ENCODE measurements around the gene WDTC1. TPM values are rescaled to one million over a fixed set of nuclear protein-coding genes. Genes with fewer than 3 reads are reported as not detected.
"Not testable (repeated sequence)": the region's sequence is repeated elsewhere in the genome, so short reads cannot be mapped to it uniquely, and the experiment has no call there.

Gene WDTC1
- total RNA-seq, 2 experiments from 2014 or later = 32.2 to 33.3 TPM

DNA sequence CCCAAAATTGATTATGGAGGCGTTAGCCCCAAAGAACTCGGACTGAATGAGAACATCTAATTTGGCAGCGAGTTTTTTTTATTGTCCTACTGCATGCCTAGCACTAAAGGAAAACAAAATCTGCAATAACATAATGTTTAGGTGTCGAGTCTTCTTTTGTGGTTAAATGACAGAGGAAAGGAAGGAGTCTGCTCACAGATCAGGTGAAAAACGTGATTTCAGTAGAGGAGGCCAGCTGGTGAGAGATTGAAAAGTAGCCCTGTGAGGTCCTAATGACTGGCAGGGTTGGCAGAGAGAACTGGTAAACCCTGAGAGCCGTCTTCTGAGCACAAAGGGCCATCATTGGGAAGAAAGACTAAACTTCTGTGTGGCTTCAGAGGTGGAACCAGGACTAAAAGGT, 24.2 kb downstream of the WDTC1 start:
- no peak overlapping the region for H3K4me3 Mint-ChIP-seq
- H3K27me3 Mint-ChIP-seq = no peaks in the 10 kb centered on the region
- ChIA-PET CTCF (interaction anchor here (0.6 to 0.8 kb wide), 4 partner anchors 18 to 809 kb away, joined by 3 to 4 read pairs (median 4); no protein-coding TSS in a partner anchor), POLR2A (no interaction called here)
- peak overlapping the region; percentile 21 for H3K27ac Mint-ChIP-seq
- H3K9me3 Mint-ChIP-seq = no peaks in the 10 kb centered on the region
- peaks cover 17% of the 10 kb centered on the region for H3K4me1 Mint-ChIP-seq
- no peak for DNase-seq
- H3K36me3 Mint-ChIP-seq (ENCODE audit: low read depth) = peaks cover 2% of the 10 kb centered on the region

DNA sequence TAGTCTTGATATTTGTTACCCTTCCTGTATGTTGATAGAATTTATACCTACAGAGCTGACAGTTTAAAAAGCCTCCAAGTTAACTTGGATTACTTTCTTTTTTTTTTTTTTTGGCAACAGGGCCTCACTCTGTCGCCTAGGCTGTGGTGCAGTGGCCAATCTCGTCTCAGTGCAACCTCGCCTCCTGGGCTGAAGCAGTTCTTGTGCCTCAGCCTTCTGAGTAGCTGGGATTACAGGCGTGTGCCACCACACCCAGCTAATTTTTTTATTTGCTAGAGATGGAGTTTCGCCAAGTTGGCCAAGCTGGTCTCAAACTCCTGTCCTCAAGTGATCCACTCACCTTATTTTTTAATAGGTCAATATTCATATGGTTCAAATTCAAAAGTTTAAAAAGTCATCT, 32.7 kb downstream of the WDTC1 start:
- no peaks in the 10 kb centered on the region for H3K4me1 Mint-ChIP-seq
- POLR2A ChIA-PET = no interaction called here
- peaks cover 16% of the 10 kb centered on the region for H3K36me3 Mint-ChIP-seq (ENCODE audit: low read depth)
- no peaks in the 10 kb centered on the region for H3K9me3 Mint-ChIP-seq
- H3K27ac Mint-ChIP-seq = no peak overlapping the region
- CTCF ChIA-PET = interaction anchor here (0.7 to 2.0 kb wide), 5 partner anchors 15 to 1380 kb away, joined by 3 to 5 read pairs (median 4); no protein-coding TSS in a partner anchor
- no peak overlapping the region for H3K4me3 Mint-ChIP-seq
- DNase-seq = no peak
- H3K27me3 Mint-ChIP-seq = no peaks in the 10 kb centered on the region

DNA sequence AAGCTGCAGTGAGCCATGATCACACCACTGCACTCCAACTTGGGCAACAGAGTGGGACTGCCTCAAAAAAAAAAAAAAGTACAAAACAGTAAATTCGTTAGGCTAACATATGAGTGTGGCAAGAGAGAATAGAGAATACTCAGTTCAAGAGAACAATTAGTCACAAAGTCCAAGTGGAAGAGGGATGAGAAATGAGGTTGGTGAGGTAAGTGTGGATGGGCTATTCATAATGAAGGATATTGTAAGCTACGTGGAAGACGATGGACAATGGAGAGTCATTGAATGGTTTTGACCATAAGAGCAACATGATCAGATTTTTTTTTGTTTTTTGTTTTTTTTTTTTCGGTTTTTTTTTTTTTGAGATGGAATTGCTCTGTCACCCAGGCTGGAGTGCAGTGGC, 34.8 kb downstream of the WDTC1 start:
- no peak overlapping the region for H3K4me3 Mint-ChIP-seq
- H3K27ac Mint-ChIP-seq = no peak overlapping the region
- CTCF ChIA-PET = interaction anchor here (0.6 to 0.9 kb wide), 2 partner anchors 8 to 114 kb away, joined by 3 read pairs; partner anchors contain the start of gene SLC9A1
- H3K27me3 Mint-ChIP-seq = no peaks in the 10 kb centered on the region
- H3K4me1 Mint-ChIP-seq = no peaks in the 10 kb centered on the region
- H3K36me3 Mint-ChIP-seq (ENCODE audit: low read depth) = peaks cover 14% of the 10 kb centered on the region
- POLR2A ChIA-PET = no interaction called here
- no peaks in the 10 kb centered on the region for H3K9me3 Mint-ChIP-seq
- DNase-seq = no peak

DNA sequence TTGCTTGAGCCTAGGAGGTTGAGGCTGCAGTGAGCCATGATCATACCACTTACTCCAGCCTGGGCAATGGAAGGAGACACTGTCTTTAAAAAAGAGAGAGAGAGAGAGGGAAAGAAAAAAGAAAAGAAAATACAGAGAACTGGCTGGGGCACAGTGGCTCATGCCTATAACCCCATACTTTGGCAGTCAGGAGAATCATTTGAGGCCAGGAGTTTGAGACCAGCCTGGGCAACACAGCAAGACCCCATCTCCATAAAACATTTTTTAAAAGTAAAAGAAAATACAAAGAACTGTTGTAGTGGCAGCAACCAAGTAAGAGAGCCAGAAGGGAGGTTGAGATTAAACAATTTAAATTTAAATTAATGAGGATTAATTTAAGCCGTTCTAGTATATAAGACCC, 39.8 kb downstream of the WDTC1 start:
- Mint-ChIP-seq H3K9me3 (peaks cover 3% of the 10 kb centered on the region), H3K27me3 (no peaks in the 10 kb centered on the region), H3K27ac (no peak overlapping the region), H3K36me3 (ENCODE audit: low read depth) (peaks cover 13% of the 10 kb centered on the region), H3K4me1 (no peaks in the 10 kb centered on the region), H3K4me3 (no peak overlapping the region)
- ChIA-PET POLR2A (no interaction called here), CTCF (no interaction called here)
- DNase-seq = no peak

DNA sequence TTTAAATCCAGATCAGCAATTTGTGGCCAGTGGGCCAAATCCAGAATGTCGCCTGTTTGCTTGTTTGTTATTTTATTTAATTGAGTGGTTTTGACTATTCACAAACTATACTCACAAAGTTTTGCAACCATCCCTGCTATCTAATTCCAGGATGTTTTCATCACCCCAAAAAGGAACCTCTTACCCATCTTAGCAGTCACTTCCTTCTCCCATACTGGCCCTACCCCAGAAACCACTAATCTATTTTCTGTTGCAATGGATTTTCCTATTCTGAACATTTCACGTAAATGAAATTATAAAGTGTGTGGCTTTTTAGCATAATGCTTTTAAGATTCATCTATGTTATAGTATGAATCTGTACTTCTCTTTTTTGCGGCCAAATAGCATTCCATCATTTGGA, 41.3 kb downstream of the WDTC1 start:
- Mint-ChIP-seq H3K27me3 (no peaks in the 10 kb centered on the region), H3K4me1 (no peaks in the 10 kb centered on the region), H3K27ac (no peak overlapping the region), H3K4me3 (no peak overlapping the region), H3K36me3 (ENCODE audit: low read depth) (peaks cover 10% of the 10 kb centered on the region), H3K9me3 (peaks cover 3% of the 10 kb centered on the region)
- no peak for DNase-seq
- ChIA-PET CTCF (no interaction called here), POLR2A (no interaction called here)

DNA sequence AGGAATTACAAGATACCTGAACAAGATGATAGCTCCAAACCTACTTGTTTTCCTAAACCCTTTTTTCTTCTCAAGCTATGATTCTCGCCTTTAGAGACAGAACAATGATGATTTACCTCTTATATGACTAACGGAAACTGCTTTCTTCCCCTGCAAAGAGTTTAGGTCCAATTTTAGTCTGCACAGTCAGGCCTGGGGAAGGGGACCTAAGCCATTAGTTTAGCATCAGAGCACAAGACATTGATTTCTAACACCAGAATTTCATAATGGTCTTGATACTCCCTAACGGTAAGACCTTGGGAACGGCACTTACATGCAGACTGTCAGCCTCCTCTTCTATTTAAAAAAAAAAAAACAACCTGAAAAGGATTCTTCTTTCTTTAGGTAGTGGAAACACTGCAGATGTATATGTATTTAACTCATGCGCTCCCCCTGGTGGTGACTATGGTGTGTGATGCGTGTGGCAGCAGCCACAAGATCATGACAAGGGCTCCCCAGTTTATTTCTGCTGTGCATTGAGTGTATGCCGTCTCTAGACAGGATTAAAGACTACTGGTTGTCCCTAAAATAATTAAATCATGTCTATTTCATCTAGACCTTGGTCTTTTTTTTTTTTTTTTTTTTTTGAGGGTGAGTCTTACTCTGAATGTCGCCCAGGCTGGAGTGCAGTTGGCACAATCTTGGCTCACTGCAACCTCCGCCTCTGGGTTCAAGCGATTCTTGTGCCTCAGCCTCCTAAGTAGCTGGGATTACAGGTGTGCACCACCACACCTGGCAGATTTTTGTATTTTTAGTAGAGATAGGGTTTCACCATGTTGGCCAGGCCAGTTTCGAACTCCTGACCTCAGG, 50.2 kb downstream of the WDTC1 start:
- Mint-ChIP-seq H3K4me1 (no peaks in the 10 kb centered on the region), H3K27ac (no peak overlapping the region), H3K27me3 (no peaks in the 10 kb centered on the region), H3K9me3 (no peaks in the 10 kb centered on the region), H3K4me3 (no peak overlapping the region), H3K36me3 (ENCODE audit: low read depth) (peaks cover 11% of the 10 kb centered on the region)
- POLR2A ChIA-PET = interaction anchor here (0.6 kb wide), 1 partner anchor 146 kb away, joined by 4 read pairs; no protein-coding TSS in a partner anchor
- DNase-seq = peak; percentile 94
- CTCF ChIA-PET = interaction anchor here (0.8 to 2.5 kb wide), 8 partner anchors 9 to 240 kb away, joined by 3 to 13 read pairs (median 4); no protein-coding TSS in a partner anchor

DNA sequence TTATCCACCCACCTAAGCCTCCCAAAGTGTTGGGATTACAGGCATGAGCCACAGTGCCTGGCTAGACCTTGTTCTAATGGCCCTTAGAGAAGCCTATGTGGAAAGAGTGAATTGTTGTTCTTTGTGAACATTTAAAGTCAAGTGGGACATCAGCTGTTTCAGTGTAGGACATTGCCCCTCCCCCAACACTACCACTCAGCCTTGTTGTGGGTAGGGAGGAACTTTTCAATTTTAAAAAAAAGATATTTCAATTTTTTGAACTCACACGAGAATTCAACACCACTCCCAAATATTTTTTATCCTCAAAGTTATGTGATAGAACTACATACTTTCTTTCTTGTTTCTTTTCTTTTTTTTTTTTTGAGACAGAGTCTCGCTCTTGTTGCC, 50.8 kb downstream of the WDTC1 start:
- H3K27ac Mint-ChIP-seq = no peak overlapping the region

DNA sequence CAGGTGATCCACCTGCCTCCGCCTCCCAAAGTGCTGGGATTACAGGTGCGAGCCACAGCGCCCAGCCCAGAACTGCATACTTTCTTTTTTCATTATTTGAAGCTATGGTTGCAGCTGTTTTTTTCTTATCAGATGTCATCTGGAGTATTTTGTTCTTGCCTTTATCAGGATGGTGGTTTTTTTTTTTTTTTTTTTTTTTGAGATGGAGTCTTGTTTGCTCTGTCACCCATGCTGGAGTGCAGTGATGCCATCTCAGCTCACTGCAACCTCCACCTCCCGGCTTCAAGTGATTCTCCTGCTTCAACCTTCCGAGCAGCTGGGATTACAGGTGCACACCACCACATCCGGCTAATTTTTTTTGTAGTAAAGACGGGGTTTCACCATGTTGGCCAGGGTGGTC, 51.4 kb downstream of the WDTC1 start:
- DNase-seq, H3K27ac Mint-ChIP-seq, H3K4me1 Mint-ChIP-seq, H3K9me3 Mint-ChIP-seq, H3K27me3 Mint-ChIP-seq, H3K4me3 Mint-ChIP-seq: not testable (repeated sequence)
- POLR2A ChIA-PET = interaction anchor here (0.6 kb wide), 1 partner anchor 246 kb away, joined by 4 read pairs; no protein-coding TSS in a partner anchor
- peaks cover 11% of the 10 kb centered on the region for H3K36me3 Mint-ChIP-seq (ENCODE audit: low read depth)
- CTCF ChIA-PET = interaction anchor here (0.6 to 1.5 kb wide), 5 partner anchors 8 to 189 kb away, joined by 3 to 5 read pairs (median 3); no protein-coding TSS in a partner anchor

More for the DNA sequence above, 50.8 kb downstream of the WDTC1 start:
- DNase-seq = no peak
- Mint-ChIP-seq H3K27me3 (no peaks in the 10 kb centered on the region), H3K4me3 (no peak overlapping the region), H3K36me3 (ENCODE audit: low read depth) (peaks cover 11% of the 10 kb centered on the region), H3K4me1 (no peaks in the 10 kb centered on the region), H3K9me3 (no peaks in the 10 kb centered on the region)
- ChIA-PET POLR2A (interaction anchor here (0.6 kb wide), 1 partner anchor 245 kb away, joined by 4 read pairs; no protein-coding TSS in a partner anchor), CTCF (interaction anchor here (0.6 to 2.5 kb wide), 5 partner anchors 8 to 188 kb away, joined by 3 to 13 read pairs (median 4); no protein-coding TSS in a partner anchor)

DNA sequence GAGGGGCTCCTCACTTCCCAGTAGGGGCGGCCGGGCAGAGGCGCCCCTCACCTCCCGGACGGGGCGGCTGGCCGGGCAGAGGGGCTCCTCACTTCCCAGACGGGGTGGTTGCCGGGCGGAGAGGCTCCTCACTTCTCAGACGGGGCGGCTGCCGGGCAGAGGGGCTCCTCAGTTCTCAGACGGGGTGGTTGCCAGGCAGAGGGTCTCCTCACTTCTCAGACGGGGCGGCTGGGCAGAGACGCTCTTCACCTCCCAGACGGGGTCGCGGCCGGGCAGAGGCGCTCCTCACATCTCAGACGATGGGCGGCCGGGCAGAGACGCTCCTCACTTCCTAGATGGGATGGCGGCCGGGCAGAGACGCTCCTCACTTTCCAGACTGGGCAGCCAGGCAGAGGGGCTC, 54.7 kb downstream of the WDTC1 start:
- H3K27me3 Mint-ChIP-seq, H3K9me3 Mint-ChIP-seq, H3K4me1 Mint-ChIP-seq, CTCF ChIA-PET, POLR2A ChIA-PET, DNase-seq, H3K4me3 Mint-ChIP-seq, H3K27ac Mint-ChIP-seq: not testable (repeated sequence)
- H3K36me3 Mint-ChIP-seq (ENCODE audit: low read depth) = peaks cover 14% of the 10 kb centered on the region

DNA sequence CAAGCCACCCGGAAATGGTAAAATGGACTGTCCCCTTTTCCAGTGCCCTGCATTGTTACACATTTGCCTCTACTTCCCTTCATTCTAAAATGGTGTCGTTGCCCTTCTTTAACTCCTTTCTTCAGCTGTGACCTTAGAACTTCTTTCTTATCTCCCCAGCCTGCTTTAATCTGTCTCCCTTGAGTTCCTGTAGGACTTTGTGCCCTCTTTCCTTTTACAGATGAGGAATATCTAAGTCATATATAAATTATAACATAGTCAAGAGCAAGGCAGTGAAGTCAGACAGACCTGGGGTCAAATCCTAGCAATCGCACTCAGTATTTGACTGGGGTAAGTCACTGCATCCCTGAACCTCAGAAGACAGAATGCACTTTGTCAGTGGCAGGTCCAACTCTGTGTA, 56.1 kb downstream of the WDTC1 start:
- no peak for DNase-seq
- ChIA-PET CTCF (no interaction called here), POLR2A (no interaction called here)
- no peak overlapping the region for H3K4me3 Mint-ChIP-seq
- peaks cover 11% of the 10 kb centered on the region for H3K36me3 Mint-ChIP-seq (ENCODE audit: low read depth)
- no peak overlapping the region for H3K27ac Mint-ChIP-seq
- no peaks in the 10 kb centered on the region for H3K27me3 Mint-ChIP-seq
- H3K9me3 Mint-ChIP-seq = no peaks in the 10 kb centered on the region
- no peaks in the 10 kb centered on the region for H3K4me1 Mint-ChIP-seq

DNA sequence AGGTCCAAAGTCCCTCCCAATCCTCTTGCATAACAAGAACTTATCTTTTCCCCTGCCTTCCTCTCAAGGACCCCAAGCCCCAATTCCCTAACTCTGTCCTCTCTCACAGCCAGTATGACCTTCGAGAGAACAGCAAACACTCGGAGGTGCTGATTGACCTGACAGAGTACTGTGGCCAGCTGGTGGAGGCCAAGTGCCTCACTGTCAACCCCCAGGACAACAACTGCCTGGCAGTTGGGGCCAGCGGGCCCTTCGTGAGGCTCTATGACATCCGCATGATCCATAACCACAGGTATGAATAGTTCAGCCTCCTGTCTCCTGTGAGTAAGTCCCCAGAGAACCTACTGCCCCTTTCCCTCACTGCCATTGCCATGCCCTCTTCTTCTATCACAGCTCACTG, 57.7 kb downstream of the WDTC1 start:
- H3K4me3 Mint-ChIP-seq = no peak overlapping the region
- POLR2A ChIA-PET = no interaction called here

DNA sequence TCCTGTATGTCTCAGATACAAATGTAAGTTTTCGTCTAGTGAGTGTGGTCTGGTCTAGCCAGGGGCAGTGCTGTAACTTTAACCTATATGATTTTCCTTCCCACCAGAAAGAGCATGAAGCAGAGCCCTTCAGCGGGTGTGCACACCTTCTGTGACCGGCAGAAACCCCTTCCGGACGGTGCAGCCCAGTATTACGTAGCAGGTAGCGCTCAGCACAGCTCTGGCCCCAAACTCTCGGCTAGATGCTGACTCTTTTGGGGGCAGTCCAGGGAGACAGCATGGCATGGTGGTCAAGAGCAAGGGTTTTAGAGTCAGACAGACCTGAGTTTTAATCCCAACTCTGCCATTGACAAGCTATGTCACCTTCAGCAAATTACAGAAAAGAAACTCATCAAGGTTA, 59.5 kb downstream of the WDTC1 start:
- POLR2A ChIA-PET = no interaction called here
- no peak for DNase-seq
- CTCF ChIA-PET = interaction anchor here (0.9 to 1.4 kb wide), 5 partner anchors 8 to 63 kb away, joined by 3 to 5 read pairs (median 3); no protein-coding TSS in a partner anchor
- peaks cover 3% of the 10 kb centered on the region for H3K36me3 Mint-ChIP-seq (ENCODE audit: low read depth)
- H3K27me3 Mint-ChIP-seq = no peaks in the 10 kb centered on the region
- peaks cover 4% of the 10 kb centered on the region for H3K4me1 Mint-ChIP-seq
- H3K27ac Mint-ChIP-seq = no peak overlapping the region
- H3K9me3 Mint-ChIP-seq = no peaks in the 10 kb centered on the region
- H3K4me3 Mint-ChIP-seq = no peak overlapping the region

More for the DNA sequence above, 57.7 kb downstream of the WDTC1 start:
- Mint-ChIP-seq H3K9me3 (no peaks in the 10 kb centered on the region), H3K4me1 (peaks cover 4% of the 10 kb centered on the region), H3K36me3 (ENCODE audit: low read depth) (peaks cover 11% of the 10 kb centered on the region), H3K27me3 (no peaks in the 10 kb centered on the region), H3K27ac (no peak overlapping the region)
- CTCF ChIA-PET = interaction anchor here (0.8 kb wide), 1 partner anchor 8 kb away, joined by 3 read pairs; no protein-coding TSS in a partner anchor
- DNase-seq = no peak

DNA sequence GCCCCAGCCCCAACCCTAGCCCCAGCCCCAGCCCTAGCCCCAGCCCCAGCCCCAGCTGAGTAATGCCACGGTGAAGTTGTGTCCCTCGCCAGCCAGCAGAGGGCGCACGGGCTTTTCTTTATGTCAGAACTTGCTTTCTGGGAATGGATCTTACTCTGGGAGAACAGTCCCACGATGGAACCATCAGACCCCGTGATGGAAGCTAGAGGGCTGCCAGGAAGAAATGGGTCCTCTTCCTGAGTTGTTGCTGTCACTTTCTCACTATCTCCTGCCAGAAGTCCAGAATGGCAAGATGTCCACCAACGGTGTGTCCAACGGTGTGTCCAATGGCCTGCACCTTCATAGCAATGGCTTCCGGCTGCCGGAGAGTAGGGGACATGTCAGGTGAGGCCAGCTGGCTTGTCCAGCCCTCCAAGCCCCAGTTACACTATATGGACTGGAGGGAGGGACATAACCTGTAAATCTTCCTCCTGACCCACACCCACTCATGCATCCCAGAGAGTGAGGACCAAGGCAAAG, 62.4 kb downstream of the WDTC1 start:
- Mint-ChIP-seq H3K27me3 (no peaks in the 10 kb centered on the region), H3K9me3 (no peaks in the 10 kb centered on the region)
- POLR2A ChIA-PET = no interaction called here

More for the DNA sequence above, 62.4 kb downstream of the WDTC1 start:
- Mint-ChIP-seq H3K27ac (no peak overlapping the region), H3K36me3 (ENCODE audit: low read depth) (peaks cover 3% of the 10 kb centered on the region), H3K4me3 (no peak overlapping the region), H3K4me1 (peaks cover 5% of the 10 kb centered on the region)
- CTCF ChIA-PET = interaction anchor here (0.7 to 7.5 kb wide), 34 partner anchors 9 to 328 kb away, joined by 3 to 112 read pairs (median 4); partner anchors contain the start of genes CD164L2 and MAP3K6
- peak; percentile 78 for DNase-seq

All from activated CD4-positive, alpha-beta T cell treated with anti-CD3 and anti-CD28 coated beads, Interleukin-2, amount 10 ng/mL, durations not matched to agents 7 days and 5 days (primary cell).